ENCODE measurements around the gene CMSS1. TPM values are rescaled to one million over a fixed set of nuclear protein-coding genes. Genes with fewer than 3 reads are reported as not detected.

The CMSS1 gene
- polyA plus RNA-seq, 2 of the 4 experiments (the other 2 are of a cell fraction), result 61.1 to 62.9 TPM

DNA sequence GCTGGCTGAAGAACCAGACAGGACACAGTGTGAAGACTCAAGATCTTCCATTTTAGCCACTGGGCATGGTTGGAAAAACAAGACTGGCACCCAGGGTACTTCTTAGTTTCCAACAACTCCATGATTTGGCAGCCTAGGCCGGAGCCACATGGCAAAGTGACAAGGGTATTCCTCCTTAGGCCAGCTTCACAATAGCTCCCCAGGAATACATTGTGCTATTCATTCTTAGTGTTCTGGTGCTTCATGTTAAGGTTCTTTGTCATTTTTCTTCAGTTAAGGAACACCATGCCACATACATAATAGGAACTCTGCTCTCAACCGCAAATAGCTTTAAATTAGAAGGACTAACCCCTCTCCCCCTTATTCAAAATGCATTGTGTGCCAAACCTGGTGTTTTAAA lies 304.7 kb downstream of the CMSS1 start (continued):
- TF ChIP-seq, protein P1, sequence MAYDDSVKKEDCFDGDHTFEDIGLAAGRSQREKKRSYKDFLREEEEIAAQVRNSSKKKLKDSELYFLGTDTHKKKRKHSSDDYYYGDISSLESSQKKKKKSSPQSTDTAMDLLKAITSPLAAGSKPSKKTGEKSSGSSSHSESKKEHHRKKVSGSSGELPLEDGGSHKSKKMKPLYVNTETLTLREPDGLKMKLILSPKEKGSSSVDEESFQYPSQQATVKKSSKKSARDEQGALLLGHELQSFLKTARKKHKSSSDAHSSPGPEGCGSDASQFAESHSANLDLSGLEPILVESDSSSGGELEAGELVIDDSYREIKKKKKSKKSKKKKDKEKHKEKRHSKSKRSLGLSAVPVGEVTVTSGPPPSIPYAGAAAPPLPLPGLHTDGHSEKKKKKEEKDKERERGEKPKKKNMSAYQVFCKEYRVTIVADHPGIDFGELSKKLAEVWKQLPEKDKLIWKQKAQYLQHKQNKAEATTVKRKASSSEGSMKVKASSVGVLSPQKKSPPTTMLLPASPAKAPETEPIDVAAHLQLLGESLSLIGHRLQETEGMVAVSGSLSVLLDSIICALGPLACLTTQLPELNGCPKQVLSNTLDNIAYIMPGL (CRISPR knock-in tag; IDR thresholded peaks at IDR 0.05; ENCODE audit: borderline replicate concordance), result no peak

DNA sequence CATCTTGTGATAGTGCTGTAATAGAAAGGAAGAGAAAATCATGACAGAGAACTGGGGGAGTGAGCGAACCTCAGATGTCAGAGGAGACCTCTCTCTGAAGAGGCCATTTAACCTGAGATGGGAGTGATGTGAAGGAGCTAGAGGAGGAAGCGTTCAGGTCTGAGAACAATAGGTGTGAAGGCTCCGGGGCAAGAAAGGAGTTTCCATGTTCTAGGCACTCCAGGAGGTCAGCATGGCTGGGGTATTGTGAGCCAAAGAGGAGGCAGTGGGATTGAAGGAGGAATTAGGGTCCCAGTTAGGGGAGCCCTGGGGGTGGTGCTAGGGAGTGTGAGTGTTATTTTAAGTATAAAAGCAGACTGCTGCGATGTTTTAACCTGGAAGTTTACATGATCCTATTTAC lies 305.4 kb downstream of the CMSS1 start:
- POLR2A ChIA-PET, result no interaction called here
- H3K27ac ChIP-seq, result no peak overlapping the region
- CTCF ChIA-PET, result no interaction called here
- no peak overlapping the region for H3K4me2 ChIP-seq
- DNase-seq (ENCODE audit: low read depth in 1 of 2, low spot score in 1 of 2) (no peak), ATAC-seq (no peak), FAIRE-seq (no peak)
- H3K4me3 ChIP-seq, result no peak overlapping the region
- H3K4me1 ChIP-seq, result no peaks in the 10 kb centered on the region
- no peak for TF ChIP-seq ZSCAN20 (CRISPR knock-in tag; IDR thresholded peaks at IDR 0.05)
- no peak for TF ChIP-seq POLR2A (IDR thresholded peaks at IDR 0.05; ENCODE audit: low read length)
- no peak for TF ChIP-seq CBX8 (IDR thresholded peaks at IDR 0.05)
- no peak for TF ChIP-seq CBX2 (IDR thresholded peaks at IDR 0.05; ENCODE audit: borderline replicate concordance, low read depth)
- TF ChIP-seq, protein P2, sequence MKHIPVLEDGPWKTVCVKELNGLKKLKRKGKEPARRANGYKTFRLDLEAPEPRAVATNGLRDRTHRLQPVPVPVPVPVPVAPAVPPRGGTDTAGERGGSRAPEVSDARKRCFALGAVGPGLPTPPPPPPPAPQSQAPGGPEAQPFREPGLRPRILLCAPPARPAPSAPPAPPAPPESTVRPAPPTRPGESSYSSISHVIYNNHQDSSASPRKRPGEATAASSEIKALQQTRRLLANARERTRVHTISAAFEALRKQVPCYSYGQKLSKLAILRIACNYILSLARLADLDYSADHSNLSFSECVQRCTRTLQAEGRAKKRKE (CRISPR knock-in tag; IDR thresholded peaks at IDR 0.05; ENCODE audit: low read depth), result no peak
- TF ChIP-seq NPAS2 (CRISPR knock-in tag; IDR thresholded peaks at IDR 0.05; ENCODE audit: borderline replicate concordance), result no peak
- TF ChIP-seq, protein P3, sequence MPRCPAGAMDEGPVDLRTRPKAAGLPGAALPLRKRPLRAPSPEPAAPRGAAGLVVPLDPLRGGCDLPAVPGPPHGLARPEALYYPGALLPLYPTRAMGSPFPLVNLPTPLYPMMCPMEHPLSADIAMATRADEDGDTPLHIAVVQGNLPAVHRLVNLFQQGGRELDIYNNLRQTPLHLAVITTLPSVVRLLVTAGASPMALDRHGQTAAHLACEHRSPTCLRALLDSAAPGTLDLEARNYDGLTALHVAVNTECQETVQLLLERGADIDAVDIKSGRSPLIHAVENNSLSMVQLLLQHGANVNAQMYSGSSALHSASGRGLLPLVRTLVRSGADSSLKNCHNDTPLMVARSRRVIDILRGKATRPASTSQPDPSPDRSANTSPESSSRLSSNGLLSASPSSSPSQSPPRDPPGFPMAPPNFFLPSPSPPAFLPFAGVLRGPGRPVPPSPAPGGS (IDR thresholded peaks at IDR 0.05), result no peak
- no peak for TF ChIP-seq MAZ (IDR thresholded peaks at IDR 0.05; ENCODE audit: borderline replicate concordance, low read depth, low read length)
- TF ChIP-seq, protein P4, sequence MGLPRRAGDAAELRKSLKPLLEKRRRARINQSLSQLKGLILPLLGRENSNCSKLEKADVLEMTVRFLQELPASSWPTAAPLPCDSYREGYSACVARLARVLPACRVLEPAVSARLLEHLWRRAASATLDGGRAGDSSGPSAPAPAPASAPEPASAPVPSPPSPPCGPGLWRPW (IDR thresholded peaks at IDR 0.05), result no peak
- no peak for TF ChIP-seq RFX5 (IDR thresholded peaks at IDR 0.05)
- 91% methylated on average over 4 of the region's 4 CpGs for WGBS (ENCODE audit: missing lambda C conversion rate)
- no peaks in the 10 kb centered on the region for H3K9me3 ChIP-seq

DNA sequence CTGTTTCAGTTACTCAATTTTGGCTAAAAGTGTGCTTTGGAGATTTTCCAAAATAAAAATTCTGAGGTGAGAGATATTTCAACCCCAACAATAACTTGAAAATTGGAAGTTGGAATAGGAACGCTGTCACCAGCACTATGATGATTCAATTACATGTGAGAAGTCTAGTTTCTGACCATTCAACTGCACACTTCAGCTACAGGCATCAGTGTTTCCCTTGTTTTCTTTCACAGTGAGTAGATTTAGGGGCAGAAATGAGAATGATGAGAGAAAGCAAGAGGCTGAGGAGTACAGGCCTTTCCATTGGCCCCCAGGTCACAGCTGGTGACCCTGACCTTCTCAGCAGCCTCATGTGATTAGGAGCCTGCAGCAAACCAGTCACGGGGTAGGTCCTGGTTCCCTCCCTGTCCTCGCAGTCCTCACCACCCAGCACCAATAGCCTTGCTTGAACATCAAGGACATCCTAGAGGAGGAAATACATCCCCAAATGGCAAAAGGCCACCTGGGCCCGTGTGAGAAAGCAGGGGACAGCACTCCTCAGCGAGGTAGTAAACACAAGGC lies 306.6 kb downstream of the CMSS1 start:
- H3K4me2 ChIP-seq, result no peak overlapping the region
- no peaks in the 10 kb centered on the region for H3K9me3 ChIP-seq
- WGBS (ENCODE audit: missing lambda C conversion rate), result 93% methylated on average over 5 of the region's 5 CpGs
- DNase-seq (ENCODE audit: low read depth in 1 of 2, low spot score in 1 of 2), result no peak
- CTCF ChIA-PET, result no interaction called here
- H3K27ac ChIP-seq, result no peak overlapping the region
- no peak overlapping the region for H3K4me3 ChIP-seq
- ATAC-seq, result no peak
- no peak for FAIRE-seq
- no peak for TF ChIP-seq NFE2L2 (conservative IDR thresholded peaks at IDR 0.05; ENCODE audit: low read length)
- no peak for TF ChIP-seq FOSL2 (IDR thresholded peaks at IDR 0.05)
- TF ChIP-seq FOSL2 (CRISPR knock-in tag; IDR thresholded peaks at IDR 0.05), result no peak
- no peak for TF ChIP-seq POLR2AphosphoS2 (conservative IDR thresholded peaks at IDR 0.05; ENCODE audit: low read length)
- no peak for TF ChIP-seq EHMT2 (IDR thresholded peaks at IDR 0.05; ENCODE audit: low read depth)
- TF ChIP-seq CHD4 (IDR thresholded peaks at IDR 0.05; ENCODE audit: borderline replicate concordance), result no peak
- no peak for TF ChIP-seq CBX8 (IDR thresholded peaks at IDR 0.05)
- TF ChIP-seq MYC (IDR thresholded peaks at IDR 0.05; ENCODE audit: borderline replicate concordance, low read length), result no peak
- no peak for TF ChIP-seq RFX5 (IDR thresholded peaks at IDR 0.05)
- H3K4me1 ChIP-seq, result no peaks in the 10 kb centered on the region
- POLR2A ChIA-PET, result no interaction called here

Data from A549 (cell line).